ENCODE measurements around the gene MAML3.

The MAML3 gene

DNA sequence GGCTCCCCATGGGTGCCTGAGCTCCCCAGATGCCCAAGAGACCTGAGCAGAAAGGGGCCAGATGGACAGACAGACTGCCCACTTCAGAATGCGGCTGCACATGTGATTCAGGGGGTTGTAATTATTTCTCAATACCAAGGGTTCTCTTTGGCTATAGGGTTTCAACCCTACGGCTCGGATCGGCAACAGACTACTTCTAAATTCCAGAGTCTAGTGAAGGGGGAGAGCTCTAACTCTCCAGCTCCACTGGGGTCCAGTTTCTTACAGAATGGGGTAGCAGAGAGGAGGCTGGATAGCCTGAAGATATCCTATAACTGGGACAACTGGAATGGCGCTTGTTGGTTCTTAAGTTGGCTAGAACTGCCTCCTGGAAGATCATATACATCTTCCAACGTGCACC is 352.1 kb downstream of the MAML3 start:
- ChIA-PET POLR2A (no interaction called here), CTCF (no interaction called here)
- no peak for DNase-seq (ENCODE audit: low read depth, low spot score)
- TF ChIP-seq, protein P1, sequence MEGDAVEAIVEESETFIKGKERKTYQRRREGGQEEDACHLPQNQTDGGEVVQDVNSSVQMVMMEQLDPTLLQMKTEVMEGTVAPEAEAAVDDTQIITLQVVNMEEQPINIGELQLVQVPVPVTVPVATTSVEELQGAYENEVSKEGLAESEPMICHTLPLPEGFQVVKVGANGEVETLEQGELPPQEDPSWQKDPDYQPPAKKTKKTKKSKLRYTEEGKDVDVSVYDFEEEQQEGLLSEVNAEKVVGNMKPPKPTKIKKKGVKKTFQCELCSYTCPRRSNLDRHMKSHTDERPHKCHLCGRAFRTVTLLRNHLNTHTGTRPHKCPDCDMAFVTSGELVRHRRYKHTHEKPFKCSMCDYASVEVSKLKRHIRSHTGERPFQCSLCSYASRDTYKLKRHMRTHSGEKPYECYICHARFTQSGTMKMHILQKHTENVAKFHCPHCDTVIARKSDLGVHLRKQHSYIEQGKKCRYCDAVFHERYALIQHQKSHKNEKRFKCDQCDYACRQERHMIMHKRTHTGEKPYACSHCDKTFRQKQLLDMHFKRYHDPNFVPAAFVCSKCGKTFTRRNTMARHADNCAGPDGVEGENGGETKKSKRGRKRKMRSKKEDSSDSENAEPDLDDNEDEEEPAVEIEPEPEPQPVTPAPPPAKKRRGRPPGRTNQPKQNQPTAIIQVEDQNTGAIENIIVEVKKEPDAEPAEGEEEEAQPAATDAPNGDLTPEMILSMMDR (IDR thresholded peaks at IDR 0.05; ENCODE audit: insufficient read depth, low read length, missing control alignments) = no peak
- no peak overlapping the region for H3K4me3 ChIP-seq (ENCODE audit: low read depth, low read length)

DNA sequence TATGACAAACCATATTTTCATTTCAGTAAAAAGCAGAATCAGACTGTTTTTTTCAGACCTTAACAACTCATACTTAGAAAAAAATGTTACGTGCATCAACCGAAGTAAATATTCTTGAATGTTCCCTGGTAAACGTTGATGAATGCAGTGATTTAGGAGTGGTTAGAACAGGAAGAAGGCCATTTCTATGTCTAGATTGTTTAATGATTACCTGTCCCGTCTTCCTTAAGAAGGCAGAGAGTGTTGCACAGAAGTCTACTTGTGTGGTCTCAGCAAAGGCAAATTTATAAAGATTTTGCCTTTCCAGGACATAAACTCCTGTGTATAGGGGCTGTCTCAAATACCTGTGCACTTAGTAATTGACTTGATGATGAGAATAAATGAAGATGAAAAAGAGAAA is 353.9 kb downstream of the MAML3 start:
- ChIA-PET CTCF (no interaction called here), POLR2A (no interaction called here)
- DNase-seq (ENCODE audit: low read depth, low spot score) = no peak
- TF ChIP-seq, protein P1 (IDR thresholded peaks at IDR 0.05; ENCODE audit: insufficient read depth, low read length, missing control alignments) = no peak
- H3K4me3 ChIP-seq (ENCODE audit: low read depth, low read length) = no peak overlapping the region

DNA sequence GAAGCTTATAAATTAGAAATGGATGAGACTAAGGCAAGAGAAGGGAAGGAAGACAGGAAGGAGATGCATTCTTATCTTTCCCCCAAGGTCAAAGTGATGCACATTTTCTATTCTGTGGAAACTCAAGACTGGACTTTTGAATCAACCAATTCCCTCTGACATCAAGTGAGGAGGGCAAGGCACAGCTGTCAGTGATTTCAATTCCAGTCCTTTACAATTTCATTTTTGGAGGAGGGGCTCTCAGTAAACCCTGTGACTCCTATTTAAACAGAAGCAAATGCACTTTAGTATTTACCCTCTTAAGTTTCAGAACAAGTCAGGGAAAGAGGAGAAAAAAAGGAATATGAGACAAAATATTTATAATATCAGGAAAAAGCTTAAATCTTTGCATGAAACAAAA is 354.4 kb downstream of the MAML3 start:
- CTCF ChIA-PET = no interaction called here
- H3K4me3 ChIP-seq (ENCODE audit: low read depth, low read length) = no peak overlapping the region
- POLR2A ChIA-PET = no interaction called here
- TF ChIP-seq, protein P1 (IDR thresholded peaks at IDR 0.05; ENCODE audit: insufficient read depth, low read length, missing control alignments) = no peak
- no peak for DNase-seq (ENCODE audit: low read depth, low spot score)

DNA sequence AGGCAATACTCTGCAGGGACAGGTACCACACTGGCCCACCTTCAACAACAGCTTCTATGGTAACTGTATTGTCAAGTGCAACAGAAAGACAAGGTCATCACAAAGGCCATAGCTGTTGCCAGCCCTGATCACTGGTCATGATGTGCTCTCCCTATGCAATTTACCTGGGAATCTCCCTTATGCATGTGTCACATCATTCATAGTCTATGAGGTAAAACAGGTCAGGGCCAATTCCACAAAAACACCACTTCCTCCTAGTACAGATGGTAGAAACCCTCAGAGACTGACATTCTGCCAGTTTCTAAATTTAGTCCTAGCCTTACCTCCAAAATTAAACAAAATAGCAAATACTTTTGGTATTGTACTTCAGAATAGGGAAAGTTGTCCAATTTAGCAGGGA is 355.5 kb downstream of the MAML3 start:
- ChIA-PET CTCF (interaction anchor here (1.1 kb wide), 1 partner anchor 11 kb away, joined by 4 read pairs; no protein-coding TSS in a partner anchor), POLR2A (no interaction called here)
- DNase-seq (ENCODE audit: low read depth, low spot score) = no peak
- TF ChIP-seq, protein P1 (IDR thresholded peaks at IDR 0.05; ENCODE audit: insufficient read depth, low read length, missing control alignments) = no peak
- no peak overlapping the region for H3K4me3 ChIP-seq (ENCODE audit: low read depth, low read length)

DNA sequence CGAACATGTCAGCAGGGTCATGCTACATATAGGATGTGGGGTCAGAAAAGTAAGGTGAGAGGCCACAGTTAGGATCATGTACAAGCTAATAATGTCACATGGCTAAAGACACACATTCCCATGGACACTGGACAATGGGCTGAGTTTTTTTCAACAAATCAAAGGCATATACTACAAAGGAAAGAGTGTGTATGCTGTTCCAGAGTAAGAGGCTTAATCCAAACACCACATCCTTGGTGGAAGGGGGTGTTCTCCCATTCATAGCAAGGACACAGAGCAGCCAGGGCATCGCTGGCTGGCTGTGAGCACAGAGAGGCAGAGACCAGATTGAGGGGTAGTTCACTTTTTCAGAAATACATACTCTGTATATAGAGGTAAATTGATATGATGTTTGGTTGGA is 356.7 kb downstream of the MAML3 start:
- ChIA-PET CTCF (no interaction called here), POLR2A (no interaction called here)
- no peak for DNase-seq (ENCODE audit: low read depth, low spot score)
- TF ChIP-seq, protein P1 (IDR thresholded peaks at IDR 0.05; ENCODE audit: insufficient read depth, low read length, missing control alignments) = no peak
- no peak overlapping the region for H3K4me3 ChIP-seq (ENCODE audit: low read depth, low read length)

DNA sequence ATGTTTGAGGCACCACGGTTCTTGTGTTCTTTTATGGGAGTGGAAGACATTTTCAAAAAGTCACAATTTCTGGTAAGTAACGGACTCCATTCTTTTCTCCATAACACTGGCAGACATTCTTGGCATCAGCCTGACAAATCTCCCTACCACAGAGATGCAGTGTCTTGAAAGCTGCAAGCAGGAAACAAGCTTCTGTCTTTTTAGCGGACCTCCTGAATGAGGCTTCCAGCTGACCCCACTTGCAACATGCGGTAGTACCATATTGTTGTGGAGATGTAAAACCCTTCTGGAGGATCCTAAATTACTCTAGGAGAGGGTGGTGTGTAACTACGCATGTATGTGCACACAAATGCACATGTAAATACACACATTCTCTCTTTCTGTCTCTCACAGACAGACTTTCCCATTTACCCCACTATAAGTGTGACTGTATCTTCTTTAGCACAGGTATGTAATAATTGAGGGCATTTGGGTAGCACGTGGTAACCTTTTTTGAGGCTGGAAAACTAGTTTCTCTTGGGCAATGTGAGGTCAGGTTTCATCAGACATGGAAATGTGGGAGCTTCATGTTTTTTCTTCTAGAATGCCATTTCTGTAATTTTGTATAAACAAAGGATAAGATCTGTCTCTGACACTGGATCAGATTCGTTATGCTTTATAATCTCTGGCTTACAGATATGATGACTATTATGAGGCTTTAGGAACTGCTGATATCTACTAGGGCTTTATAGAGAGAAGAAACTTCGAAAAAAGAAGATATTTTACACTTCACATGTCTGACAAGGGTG is 358.3 kb downstream of the MAML3 start:
- ChIA-PET POLR2A (no interaction called here), CTCF (interaction anchor here (1.5 kb wide), 1 partner anchor 10 kb away, joined by 3 read pairs; no protein-coding TSS in a partner anchor)
- no peak for DNase-seq (ENCODE audit: low read depth, low spot score)
- no peak overlapping the region for H3K4me3 ChIP-seq (ENCODE audit: low read depth, low read length)
- TF ChIP-seq, protein P1 (IDR thresholded peaks at IDR 0.05; ENCODE audit: insufficient read depth, low read length, missing control alignments) = no peak

Data from AG04449 (cell line).